GM18511 (cell line): ENCODE data around the gene GLE1.
"Not testable (repeated sequence)": the region's sequence is repeated elsewhere in the genome, so short reads cannot be mapped to it uniquely, and the experiment has no call there.

Experiments
- ATAC-seq: cut with Tn5 transposase; IDR thresholded peaks from one replicate; pipeline ENCODE4 v1.9.1; 2021; ENCODE audit warnings: mild to moderate bottlenecking, moderate library complexity; ENCODE audit not compliant: unreplicated experiment

The GLE1 gene

DNA sequence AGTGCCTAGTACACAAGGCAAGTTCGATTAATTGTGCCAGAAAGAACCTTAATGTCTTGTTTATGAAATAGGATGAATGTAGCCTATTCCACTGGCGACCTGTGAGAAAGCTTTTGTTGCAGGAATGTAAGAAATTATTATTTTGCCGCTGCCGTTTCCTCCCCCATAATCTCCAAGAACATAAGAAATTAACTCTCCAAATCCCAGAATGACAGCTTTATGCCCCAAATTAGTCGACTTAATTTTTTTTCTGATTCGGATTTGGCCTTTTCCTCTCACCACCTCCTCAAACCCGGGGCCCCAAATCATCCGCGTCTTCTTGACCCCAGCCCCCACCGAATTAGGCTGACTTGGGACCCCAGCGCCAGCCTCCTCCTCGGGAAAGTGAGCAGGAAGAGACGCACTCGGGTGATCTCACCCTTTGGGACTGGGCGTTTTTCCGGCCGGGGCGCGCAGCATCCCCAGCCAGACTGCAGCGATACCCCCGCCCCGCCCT, 47.2 kb downstream of the GLE1 start:
- ATAC-seq, result no peak

DNA sequence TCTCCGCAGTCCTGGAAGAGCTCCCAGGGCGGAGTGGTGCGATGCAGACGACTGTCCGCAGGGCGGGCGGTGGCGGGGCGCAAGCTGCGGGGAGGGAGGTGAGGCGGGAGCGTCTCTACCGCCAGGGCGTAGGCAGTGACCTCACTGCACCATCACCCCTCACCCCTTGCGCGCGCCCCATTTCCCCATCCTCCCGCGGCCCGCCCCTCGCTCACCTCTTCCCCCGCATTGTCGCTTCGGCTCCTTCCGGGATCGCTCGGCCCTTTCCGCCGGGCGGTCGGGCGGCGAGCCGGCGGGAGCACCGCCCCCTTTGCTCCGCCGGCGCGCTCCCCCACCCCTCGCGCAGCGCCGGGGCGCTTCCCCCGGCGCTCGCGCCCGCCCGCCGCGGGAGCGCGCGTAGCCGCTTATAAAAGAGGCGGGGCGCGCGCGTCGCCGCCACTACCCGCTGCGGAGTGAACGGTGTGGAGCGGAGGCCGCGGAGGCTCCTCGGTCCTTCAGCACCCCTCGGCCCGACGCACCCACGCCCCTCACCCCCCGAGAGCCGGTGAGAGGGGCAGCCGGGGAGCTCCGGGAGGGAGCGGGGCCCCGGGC, 47.7 kb downstream of the GLE1 start, which contains the start of gene SPTAN1:
Gene SPTAN1, plus strand, starts transcription at position 435 of the 591 bp plus-strand sequence. CDS start 14,154 bp downstream, outside the sequence.
- peak; percentile 81 for ATAC-seq

DNA sequence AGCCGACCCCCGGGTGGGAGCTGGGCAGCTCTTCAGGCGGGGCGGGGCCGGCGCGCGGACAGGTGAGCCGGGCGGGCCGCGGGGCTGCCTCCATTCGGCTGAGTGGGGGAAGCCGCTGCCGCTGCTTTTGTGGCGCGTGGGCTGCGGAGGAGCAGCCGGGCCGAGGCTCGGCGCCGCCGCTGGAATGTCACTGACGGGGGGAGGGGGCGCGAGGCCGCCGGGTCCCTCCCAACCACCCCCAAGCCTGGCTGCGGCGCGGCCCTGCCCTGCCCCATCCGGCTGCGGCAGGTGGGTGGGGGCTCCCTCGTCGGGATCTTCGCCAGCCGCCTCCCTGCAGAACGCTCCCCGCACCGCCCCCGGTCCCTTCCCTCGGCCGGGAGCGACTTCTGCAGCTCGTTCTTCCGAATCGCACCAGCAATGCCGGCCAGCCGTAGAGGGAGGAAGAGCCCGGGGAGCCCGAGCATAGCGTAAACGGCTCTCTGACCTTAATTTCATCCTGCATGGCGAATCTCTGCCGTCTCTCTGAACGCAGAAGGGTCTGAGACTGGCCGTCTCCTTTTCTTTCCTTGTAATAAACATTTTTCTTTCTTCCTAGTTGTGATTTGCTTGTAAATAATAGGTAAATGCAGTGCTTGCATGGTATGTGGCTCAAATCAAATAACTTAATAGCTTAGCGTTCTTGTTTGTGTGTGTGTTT, 48.4 kb downstream of the GLE1 start:
- peak; percentile 45 for ATAC-seq

GRCh38 chr9:128553728-128554127, 49.2 kb downstream of the GLE1 start:
- ATAC-seq, result no peak

DNA sequence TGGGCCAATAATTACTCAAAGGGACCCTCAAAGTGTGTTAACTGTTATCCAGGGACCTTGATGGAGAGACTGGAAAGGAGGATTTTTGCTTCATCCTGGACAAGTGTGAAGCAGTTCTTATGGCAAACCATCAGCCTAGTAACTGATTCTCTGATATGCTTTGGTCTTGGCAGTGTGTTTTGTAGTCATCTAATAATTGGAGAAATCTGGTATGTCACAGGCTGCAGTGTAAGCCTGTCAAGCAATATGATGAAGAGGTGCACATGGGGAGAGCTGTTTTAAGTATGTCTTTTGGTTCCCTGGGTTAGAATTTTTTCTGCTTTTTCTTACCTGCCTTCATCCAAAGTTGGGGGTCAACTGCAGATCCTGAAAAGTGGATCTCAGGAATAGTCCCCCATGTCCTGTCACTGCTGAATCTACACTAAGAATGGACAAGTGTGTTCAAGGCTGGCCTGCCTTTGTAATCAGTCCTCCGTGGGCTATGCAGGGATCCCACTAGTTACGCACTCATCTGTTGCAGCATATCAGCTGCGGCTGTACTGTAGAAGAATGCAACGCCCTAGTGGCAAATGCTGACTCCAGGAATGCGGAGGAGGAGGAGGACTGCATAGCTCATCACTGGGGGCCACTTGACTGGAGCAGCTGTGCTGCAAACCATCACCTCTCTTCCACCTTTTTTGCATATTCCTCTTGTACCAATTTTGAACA, 49.8 kb downstream of the GLE1 start:
- no peak for ATAC-seq

DNA sequence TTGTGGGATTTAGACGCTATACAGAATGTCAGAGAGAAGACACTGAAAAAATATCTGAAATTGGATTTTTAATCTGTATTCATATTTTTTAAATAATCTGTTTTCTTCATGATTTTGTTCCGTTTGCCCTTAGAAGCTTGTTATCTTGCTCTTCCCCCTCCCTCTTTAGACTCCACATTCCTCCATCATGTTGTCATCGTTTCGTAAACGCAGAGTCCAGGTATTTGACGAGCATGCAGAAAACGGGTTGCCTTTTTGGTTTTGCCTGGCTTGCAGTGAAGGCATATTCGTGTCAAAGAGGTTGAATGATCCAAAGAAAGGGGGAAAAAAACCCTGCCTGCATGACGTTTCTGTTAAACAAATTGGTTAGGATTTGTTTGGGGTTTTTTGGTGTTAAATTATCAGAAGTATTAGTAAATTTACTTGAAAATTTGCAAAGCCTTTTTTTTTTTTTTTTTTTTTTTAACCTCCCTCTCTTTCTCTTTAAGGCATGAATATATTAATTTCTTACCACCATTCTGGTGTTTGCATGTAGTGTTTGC, 50.7 kb downstream of the GLE1 start:
- no peak for ATAC-seq

GRCh38 chr9:128556276-128556675, 51.8 kb downstream of the GLE1 start:
- ATAC-seq, result no peak

- ATAC-seq, result no peak
Measured at GRCh38 chr9:128556926-128557634, 52.6 kb downstream of the GLE1 start.

DNA sequence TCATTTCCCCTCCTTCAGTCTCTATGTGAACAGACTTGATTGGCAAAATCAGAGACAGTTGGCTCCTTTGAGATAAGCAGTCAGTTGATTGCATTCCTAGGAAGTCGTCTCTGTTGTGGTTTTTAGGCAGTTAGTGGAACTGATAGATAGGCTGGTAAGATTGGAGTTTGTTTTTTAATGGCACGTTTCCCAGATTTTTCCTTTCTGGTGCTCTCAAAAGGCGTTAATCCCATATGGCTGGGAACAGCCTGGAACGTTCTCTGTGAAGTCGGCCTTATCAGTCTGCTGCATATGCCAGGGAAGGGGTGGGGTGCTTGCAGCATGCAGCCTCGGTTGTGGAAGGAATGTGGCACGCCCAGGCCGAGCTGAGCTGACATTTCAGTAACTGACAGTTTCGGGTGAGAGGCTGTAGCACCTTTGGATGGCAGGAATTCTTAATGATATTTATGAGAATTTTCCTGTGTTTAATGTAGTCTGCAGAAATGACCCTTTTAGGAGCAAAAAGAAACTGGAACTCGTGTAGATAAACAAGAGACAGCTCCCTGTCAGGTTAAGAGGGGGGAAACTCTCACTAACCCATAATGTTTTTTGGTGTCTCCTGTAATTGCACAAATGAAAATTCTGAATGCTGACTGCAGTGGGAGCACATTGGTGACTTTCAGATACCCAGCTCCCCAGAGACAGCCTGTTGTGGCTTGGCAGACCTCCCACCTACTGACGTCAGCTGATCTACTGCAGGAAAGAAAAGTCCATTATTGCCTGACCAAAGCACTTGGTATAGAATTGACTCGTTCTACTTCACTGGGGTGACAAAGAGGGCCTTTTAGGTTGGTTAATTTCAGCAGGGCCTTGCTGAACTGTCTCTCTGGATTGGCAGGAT, 54.2 kb downstream of the GLE1 start:
- ATAC-seq, result peak; percentile 95

DNA sequence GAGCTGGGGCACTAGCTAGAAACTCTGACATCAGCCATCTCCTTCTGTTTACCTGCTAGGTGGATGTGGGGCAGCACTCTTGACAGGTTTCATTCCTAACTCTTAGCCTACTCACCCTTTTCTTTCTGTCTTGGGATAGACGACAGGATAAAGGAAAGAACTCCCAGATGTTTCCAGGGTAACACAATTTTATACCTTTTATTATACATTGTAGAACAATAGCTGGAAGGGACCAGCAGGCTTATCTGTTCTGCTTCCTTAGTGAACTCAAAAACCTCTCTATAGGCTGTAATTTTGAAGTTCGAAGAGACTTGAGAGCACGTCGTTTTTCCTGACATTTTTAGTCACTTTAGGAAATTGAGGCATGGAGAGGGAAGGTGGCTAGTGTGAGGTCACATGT, 61.1 kb downstream of the GLE1 start:
- ATAC-seq, result no peak

- no peak for ATAC-seq
Measured at GRCh38 chr9:128568470-128569078, 64.1 kb downstream of the GLE1 start.

GRCh38 chr9:128575469-128575868, 71.0 kb downstream of the GLE1 start:
- no peak for ATAC-seq

DNA sequence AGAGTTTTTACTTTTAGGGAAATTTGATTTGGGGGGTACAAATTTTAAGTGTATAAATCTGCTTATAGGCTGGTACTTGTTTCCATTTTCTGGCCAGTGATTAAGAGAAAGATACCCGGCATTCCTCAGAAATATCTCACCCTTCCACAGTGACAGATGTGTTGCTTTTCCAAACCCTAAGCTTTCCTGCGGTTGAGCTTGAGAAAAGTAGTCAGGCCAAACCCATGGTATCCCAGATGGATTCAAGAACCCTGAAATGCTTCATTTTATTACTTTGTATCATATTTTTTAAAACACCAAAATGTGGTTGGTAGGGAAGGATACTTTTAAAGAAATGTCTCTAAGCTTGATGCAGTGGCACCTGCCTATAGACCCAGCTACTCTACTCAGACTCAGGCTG, 71.4 kb downstream of the GLE1 start:
- ATAC-seq, result no peak

DNA sequence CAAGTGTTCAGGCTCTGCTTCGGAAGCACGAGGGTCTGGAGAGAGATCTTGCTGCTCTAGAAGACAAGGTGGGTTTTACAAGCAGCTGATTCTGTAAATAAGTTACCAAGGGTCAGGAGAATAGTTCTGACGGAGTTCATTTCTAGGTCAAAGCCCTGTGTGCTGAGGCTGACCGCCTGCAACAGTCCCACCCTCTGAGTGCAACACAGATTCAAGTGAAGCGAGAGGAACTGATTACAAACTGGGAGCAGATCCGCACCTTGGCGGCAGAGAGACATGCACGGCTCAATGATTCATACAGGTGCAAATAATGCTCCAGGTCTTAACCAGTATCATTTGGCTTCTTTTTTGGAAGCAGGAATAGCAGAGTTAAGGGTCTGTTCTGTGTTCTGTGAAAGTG, 72.7 kb downstream of the GLE1 start:
- no peak for ATAC-seq

DNA sequence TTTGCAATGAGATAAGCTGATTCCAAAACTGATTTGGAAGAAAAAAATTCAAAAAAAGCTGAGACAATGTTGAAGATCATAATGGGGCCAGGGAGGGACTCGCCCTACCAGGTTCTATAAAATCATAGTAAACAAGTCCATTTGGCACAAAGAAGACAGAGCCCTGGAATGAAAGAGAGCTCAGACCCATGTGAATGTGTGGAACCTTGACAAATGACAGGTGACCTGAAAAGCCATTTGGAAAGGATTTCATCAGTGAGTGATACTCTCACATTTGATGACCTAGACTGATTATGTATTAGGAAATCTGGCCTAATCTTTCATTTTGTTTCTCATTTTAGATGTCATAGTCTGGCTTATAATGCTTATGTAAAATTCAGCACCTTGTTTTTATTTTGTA, 74.7 kb downstream of the GLE1 start:
- ATAC-seq, result no peak

GRCh38 chr9:128580731-128581130, 76.2 kb downstream of the GLE1 start:
- ATAC-seq, result no peak

DNA sequence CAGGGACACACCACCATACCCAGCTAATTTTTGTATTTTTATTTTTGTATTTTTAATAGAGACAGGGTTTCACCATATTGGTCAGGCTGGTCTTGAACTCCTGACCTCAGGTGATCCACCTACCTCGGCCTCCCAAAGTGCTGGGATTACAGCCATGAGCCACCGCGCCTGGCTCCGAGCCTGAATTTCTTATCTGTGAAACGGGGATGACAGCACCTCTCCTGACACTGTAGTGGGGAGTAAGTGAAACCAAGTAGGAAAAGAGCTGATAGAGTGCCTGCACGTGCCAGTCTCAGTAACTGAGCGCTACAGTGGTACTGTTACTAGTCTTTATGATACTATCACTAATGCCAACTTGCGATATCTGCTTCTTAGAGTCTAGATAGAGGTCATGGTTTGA, 80.6 kb downstream of the GLE1 start:
- not testable (repeated sequence) for ATAC-seq

GRCh38 chr9:128586934-128587333, 82.4 kb downstream of the GLE1 start:
- not testable (repeated sequence) for ATAC-seq

DNA sequence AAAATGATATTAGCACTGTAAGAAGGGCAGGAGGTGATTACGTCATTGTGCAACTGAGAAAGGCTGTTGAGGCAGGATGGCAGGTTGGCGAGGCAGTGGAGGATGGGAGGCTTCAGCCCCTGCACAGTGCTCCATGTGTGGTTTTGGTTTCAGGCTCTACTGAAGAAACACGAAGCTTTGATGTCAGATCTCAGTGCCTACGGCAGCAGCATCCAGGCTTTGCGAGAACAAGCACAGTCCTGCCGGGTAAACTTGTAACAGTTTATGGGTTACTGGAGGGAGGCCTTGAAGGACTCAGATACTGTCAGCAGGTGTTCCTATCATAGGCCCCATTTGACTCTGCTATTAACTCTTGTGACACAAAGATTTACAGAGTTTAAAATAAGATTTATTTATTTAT, 82.9 kb downstream of the GLE1 start:
- no peak for ATAC-seq
